Measurements from ENCODE around the gene SLC14A1.

DNA sequence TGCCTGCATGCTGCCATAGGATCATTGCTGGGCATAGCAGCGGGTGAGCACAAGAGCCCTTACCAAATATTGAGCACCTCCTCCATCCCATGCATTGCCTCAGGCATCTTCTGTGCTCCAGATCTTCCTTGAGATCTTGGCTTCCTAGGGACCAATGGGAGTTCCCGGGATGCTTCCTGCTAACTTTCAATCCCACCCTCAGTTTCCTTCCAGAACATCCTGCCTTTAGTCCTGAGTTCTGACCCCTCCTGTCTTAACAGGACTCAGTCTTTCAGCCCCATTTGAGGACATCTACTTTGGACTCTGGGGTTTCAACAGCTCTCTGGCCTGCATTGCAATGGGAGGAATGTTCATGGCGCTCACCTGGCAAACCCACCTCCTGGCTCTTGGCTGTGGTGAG, 15.3 kb downstream of the SLC14A1 start:
- TF ChIP-seq, protein P1, sequence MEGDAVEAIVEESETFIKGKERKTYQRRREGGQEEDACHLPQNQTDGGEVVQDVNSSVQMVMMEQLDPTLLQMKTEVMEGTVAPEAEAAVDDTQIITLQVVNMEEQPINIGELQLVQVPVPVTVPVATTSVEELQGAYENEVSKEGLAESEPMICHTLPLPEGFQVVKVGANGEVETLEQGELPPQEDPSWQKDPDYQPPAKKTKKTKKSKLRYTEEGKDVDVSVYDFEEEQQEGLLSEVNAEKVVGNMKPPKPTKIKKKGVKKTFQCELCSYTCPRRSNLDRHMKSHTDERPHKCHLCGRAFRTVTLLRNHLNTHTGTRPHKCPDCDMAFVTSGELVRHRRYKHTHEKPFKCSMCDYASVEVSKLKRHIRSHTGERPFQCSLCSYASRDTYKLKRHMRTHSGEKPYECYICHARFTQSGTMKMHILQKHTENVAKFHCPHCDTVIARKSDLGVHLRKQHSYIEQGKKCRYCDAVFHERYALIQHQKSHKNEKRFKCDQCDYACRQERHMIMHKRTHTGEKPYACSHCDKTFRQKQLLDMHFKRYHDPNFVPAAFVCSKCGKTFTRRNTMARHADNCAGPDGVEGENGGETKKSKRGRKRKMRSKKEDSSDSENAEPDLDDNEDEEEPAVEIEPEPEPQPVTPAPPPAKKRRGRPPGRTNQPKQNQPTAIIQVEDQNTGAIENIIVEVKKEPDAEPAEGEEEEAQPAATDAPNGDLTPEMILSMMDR (conservative IDR thresholded peaks at IDR 0.05 in 1 of 2, IDR thresholded peaks at IDR 0.05 in 1 of 2; ENCODE audit: extremely low read depth in 1 of 2, insufficient read depth in 1 of 2, low read depth in 1 of 2, low read length in 2 of 2): no peak
- no peak for TF ChIP-seq EZH2 (IDR thresholded peaks at IDR 0.05; ENCODE audit: borderline replicate concordance, low read length)

All from mammary epithelial cell (primary cell).